Erythroblast (primary cell): Measurements from ENCODE around the gene SYT1.

Experiments
- DNase-seq, 2 experiments: peaks; one replicate each; lab custom pipeline; 2025; lab: John Stamatoyannopoulos, UW
- GATA1 ChIP-seq: IDR thresholded peaks from 2 replicates; pipeline ENCODE4 v1.6.1; 2011; ENCODE audit warnings: low read depth, mild to moderate bottlenecking, control low read depth, low read length, moderate library complexity
- POLR2A ChIP-seq: IDR thresholded peaks from 2 replicates; pipeline ENCODE4 v1.6.1; 2011; ENCODE audit warnings: mild to moderate bottlenecking, low read length

SYT1 gene

GRCh38 chr12:79358716-79359300 is 494.2 kb downstream of the SYT1 start:
- TF ChIP-seq GATA1, result no peak
- no peak for DNase-seq

DNA sequence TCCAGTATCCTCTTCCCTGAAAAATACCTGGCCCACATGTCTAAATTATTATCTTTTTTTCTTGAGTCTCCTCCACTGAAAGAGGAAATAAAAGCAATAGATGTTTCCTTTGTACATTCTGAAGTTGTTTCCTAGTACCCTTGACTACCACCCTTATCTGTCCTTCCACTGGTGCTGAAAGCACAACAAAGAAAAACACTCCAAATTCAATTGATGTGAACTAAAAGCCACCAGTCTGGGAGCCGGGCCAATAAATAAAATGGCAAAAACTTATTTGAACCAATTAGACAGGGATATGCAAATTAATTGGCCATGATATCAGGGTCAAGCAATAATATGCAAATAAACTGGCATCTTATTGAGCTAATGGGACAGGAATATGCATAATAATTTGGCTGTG is 495.7 kb downstream of the SYT1 start:
- TF ChIP-seq POLR2A (no peak), GATA1 (no peak)
- no peak for DNase-seq

GRCh38 chr12:79360936-79361335 is 496.4 kb downstream of the SYT1 start:
- no peak for TF ChIP-seq GATA1
- TF ChIP-seq POLR2A, result no peak
- no peak for DNase-seq

DNA sequence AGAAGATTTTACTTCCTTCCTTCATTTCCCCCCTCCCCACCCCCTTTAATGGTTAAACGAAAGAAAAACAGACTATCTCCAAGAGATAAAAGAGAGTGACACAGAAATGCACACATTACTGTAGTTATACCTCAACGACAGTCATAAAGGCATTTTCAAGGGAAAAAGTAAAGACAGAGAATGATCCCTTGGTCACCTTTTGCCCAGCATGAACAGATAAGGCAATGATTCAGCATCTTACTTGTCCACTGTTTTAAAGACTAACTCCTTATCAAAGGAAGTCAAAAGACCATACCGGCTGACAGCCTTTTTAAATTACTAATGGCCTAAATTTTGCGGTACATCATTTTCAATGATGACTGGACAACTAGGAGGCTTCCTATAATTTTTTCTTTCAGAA is 499.6 kb downstream of the SYT1 start:
- no peak for DNase-seq

GRCh38 chr12:79366374-79366773 is 501.8 kb downstream of the SYT1 start:
- DNase-seq, result no peak
- TF ChIP-seq GATA1, result no peak
- TF ChIP-seq POLR2A, result no peak

More for the DNA sequence above, 499.6 kb downstream of the SYT1 start:
- TF ChIP-seq POLR2A, result no peak
- no peak for TF ChIP-seq GATA1

- no peak for TF ChIP-seq GATA1
- no peak for DNase-seq
Observed at GRCh38 chr12:79367032-79367589, 502.5 kb downstream of the SYT1 start.

DNA sequence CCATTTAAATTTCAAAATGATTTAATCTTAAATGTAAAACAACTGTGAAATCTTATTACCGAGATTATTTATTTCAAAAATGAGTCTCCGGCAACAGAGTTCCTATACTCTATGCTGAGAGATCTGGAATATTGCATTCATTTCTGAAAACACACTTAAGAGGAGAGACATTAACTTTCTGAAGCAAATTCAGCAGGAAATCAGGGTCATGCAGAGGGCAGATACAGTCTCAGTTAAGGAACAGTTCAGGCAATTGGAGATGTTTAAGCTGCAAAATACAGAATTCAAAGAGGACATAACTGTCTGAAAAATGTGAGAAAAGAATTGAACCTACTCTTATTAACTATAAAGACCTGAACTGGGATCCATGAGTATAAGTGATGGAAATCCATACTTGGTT is 505.4 kb downstream of the SYT1 start:
- DNase-seq, result no peak
- no peak for TF ChIP-seq POLR2A
- TF ChIP-seq GATA1, result no peak

DNA sequence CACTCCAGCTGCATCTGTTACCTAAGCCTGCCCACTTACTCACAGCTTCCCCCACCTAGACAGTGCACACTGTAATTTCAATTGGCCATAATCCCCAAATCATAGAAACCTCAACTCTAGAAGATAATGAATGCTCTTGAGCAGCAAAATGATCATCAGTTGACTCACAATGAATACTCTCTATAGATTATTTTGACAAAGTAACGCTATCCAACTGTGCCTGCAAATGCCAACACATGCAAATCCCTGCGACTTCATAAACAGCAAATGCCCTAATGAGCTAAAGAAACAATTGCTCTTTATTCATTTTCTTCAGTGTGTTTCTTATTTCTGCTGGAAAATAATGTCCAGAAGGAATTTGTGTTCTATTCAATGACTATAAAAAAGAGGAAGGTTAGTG is 506.7 kb downstream of the SYT1 start:
- TF ChIP-seq GATA1 (no peak), POLR2A (no peak)

DNA sequence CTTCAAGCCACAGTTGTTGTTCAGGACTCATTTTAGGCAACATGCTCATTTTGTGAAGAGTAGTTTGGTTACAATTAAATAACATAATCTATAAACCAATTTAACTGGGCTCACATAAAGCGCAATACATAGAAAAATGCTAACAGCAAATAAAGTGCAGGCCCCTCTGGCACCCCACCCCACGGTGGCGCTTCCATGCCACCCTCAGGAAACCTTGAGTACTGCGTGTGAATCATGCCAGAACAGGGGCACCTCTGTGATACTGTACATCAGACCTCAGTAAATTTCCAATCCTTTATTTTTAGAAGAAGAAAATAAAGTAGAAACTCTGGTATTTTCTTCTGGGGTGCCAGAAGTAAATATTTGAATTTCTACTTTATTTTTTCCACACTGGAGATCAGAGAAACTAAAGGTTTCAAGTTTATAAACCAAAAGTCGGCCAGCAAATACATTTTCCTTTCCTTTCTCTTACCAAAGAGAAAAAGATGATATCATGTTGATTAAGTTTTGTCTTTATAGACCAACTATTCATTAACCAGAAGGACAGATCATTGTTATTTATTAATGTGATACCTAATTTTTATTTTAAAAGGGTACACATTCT is 509.4 kb downstream of the SYT1 start:
- DNase-seq, result peak; percentile 4 to 13
- TF ChIP-seq POLR2A (no peak), GATA1 (no peak)

More for the DNA sequence above, 506.7 kb downstream of the SYT1 start:
- no peak for DNase-seq

- peak in 1 of 2 experiments; percentile 3 for DNase-seq
- TF ChIP-seq POLR2A (no peak), GATA1 (no peak)
Observed at GRCh38 chr12:79374545-79374944, 510.0 kb downstream of the SYT1 start.

DNA sequence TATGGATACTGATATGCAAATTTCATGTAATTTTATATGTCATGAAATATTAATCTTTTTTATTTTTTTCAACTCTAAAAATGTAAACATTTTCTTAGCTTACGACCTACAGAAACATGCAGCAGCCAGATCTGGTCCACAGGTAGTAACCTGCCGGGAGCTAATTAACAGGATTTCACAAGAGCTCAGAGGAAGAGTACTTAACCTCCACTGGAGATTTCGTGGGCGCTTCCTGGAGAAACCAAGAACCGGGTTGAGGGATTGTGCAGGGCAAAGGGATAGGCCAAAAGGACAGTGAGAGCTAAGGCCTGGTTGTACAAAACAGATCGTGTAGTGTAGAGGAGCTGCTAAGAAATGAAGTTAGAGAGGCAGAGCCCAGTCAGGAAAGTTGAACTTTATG is 510.5 kb downstream of the SYT1 start:
- TF ChIP-seq POLR2A, result no peak
- TF ChIP-seq GATA1, result no peak
- no peak for DNase-seq

- no peak for DNase-seq
- TF ChIP-seq GATA1 (no peak), POLR2A (no peak)
Observed at GRCh38 chr12:79378496-79378895, 513.9 kb downstream of the SYT1 start.

DNA sequence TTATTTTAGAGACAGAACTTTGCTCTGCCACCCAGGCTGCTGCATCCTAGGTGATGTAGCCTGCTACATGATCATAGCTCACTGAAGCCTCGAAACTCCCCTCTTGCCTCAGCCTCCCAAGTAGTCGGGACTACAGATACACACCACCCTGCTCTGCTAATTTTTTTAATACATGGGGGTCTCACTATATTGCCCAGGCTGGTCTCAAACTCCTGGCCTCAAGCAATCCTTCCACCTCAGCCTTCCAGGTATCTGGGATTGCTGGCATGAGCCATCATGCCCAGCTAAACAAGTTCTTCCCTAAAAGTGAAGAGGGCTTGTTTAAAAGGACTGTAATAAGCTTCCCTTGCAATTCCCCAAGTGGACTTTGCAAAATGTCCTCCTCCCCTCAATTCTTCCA is 515.8 kb downstream of the SYT1 start:
- TF ChIP-seq GATA1, result no peak
- no peak for TF ChIP-seq POLR2A
- DNase-seq, result no peak

- DNase-seq, result no peak
- no peak for TF ChIP-seq GATA1
- TF ChIP-seq POLR2A, result no peak
Observed at GRCh38 chr12:79381248-79382208, 517.0 kb downstream of the SYT1 start.

DNA sequence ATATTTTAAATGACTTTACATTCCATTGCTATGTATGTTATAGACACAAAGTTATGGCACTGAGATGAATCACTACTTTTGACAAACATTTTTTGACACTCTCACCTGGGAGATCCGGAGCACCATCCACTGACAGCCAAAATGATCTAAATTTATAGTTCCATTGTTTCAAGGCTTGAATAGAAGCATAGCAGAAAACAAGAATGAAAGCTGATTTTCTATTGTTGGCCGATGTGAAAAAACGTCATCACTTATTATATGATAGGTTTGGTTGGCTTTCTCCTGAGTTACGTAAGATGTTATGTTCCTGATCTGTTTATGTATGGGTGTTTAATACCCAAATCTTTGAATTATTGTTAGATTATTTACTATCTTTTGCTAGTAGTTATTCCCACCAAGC is 520.0 kb downstream of the SYT1 start:
- no peak for DNase-seq
- TF ChIP-seq POLR2A, result no peak
- no peak for TF ChIP-seq GATA1
